H9 (cell line): ENCODE measurements around the gene PNLIP. TPM values are rescaled to one million over a fixed set of nuclear protein-coding genes. Genes with fewer than 3 reads are reported as not detected.

Source experiments
- DNase-seq: peaks from one replicate; pipeline ENCODE4 v3.0.0-alpha.2; 2017
- H2AFZ ChIP-seq: one replicate; pipeline ENCODE4 v1.6.1; 2013; ENCODE audit warnings: mild to moderate bottlenecking, low read length, control low read depth, moderate library complexity
- H2AK5ac ChIP-seq: 2 replicates; pipeline ENCODE4 v1.6.1; 2013; ENCODE audit warnings: low read length, control low read depth, mixed read lengths; ENCODE audit not compliant: insufficient read length
- H2BK120ac ChIP-seq: one replicate; pipeline ENCODE4 v1.6.1; 2013; ENCODE audit warnings: low read depth, mild to moderate bottlenecking, low read length, control low read depth, inconsistent platforms; ENCODE audit not compliant: poor library complexity, severe bottlenecking
- H2BK12ac ChIP-seq: 2 replicates; pipeline ENCODE4 v1.6.1; 2013; ENCODE audit warnings: low read length, control low read depth, mixed read lengths, low read depth; ENCODE audit not compliant: insufficient read length
- H2BK15ac ChIP-seq: 2 replicates; pipeline ENCODE4 v1.6.1; 2013; ENCODE audit warnings: low read depth, low read length, control low read depth
- H2BK20ac ChIP-seq: one replicate; pipeline ENCODE4 v1.6.1; 2013; ENCODE audit warnings: low read depth, mild to moderate bottlenecking, low read length, control low read depth, inconsistent platforms; ENCODE audit not compliant: poor library complexity, severe bottlenecking
- H2BK5ac ChIP-seq: 2 replicates; pipeline ENCODE4 v1.6.1; 2013; ENCODE audit warnings: low read length, control low read depth, mixed read lengths; ENCODE audit not compliant: insufficient read length
- H3K14ac ChIP-seq: 2 replicates; pipeline ENCODE4 v1.6.1; 2013; ENCODE audit warnings: low read length, control low read depth; ENCODE audit not compliant: insufficient read depth
- H3K18ac ChIP-seq: 2 replicates; pipeline ENCODE4 v1.6.1; 2013; ENCODE audit warnings: low read depth, mild to moderate bottlenecking, mixed read lengths, low read length, control low read depth; ENCODE audit not compliant: insufficient read length
- H3K23ac ChIP-seq: 2 replicates; pipeline ENCODE4 v1.6.1; 2013; ENCODE audit warnings: low read length, control low read depth, mixed read lengths, low read depth; ENCODE audit not compliant: insufficient read length
- H3K23me2 ChIP-seq: 2 replicates; pipeline ENCODE4 v1.6.1; 2013; ENCODE audit warnings: low read depth, mild to moderate bottlenecking, mixed read lengths, low read length, control low read depth; ENCODE audit not compliant: insufficient read length, poor library complexity, severe bottlenecking
- H3K27ac ChIP-seq: 2 replicates; pipeline ENCODE4 v1.5.1; 2013; ENCODE audit warnings: low read length, control low read depth, mixed read lengths, low read depth; ENCODE audit not compliant: insufficient read length
- H3K27me3 ChIP-seq: 2 replicates; pipeline ENCODE4 v1.6.1; 2013; ENCODE audit warnings: low read length, control low read depth, inconsistent platforms; ENCODE audit not compliant: insufficient read depth
- H3K4ac ChIP-seq: 2 replicates; pipeline ENCODE4 v1.6.1; 2013; ENCODE audit warnings: low read depth, mild to moderate bottlenecking, control low read depth, inconsistent platforms, low read length, moderate library complexity
- H3K4me1 ChIP-seq: 2 replicates; pipeline ENCODE4 v1.6.1; 2013; ENCODE audit warnings: low read length, control low read depth, inconsistent platforms; ENCODE audit not compliant: insufficient read depth
- H3K4me2 ChIP-seq: 2 replicates; pipeline ENCODE4 v1.6.1; 2013; ENCODE audit warnings: low read length, control low read depth, mixed read lengths; ENCODE audit not compliant: insufficient read length, insufficient read depth
- H3K56ac ChIP-seq: 2 replicates; pipeline ENCODE4 v1.6.1; 2013; ENCODE audit warnings: low read depth, mild to moderate bottlenecking, mixed read lengths, low read length, control low read depth; ENCODE audit not compliant: insufficient read length
- H3K79me1 ChIP-seq: 2 replicates; pipeline ENCODE4 v1.6.1; 2013; ENCODE audit warnings: low read depth, mild to moderate bottlenecking, moderate library complexity, low read length, control low read depth, inconsistent platforms; ENCODE audit not compliant: insufficient read depth, poor library complexity, severe bottlenecking
- H3K79me2 ChIP-seq: 2 replicates; pipeline ENCODE4 v1.6.1; 2013; ENCODE audit warnings: low read length, control low read depth, inconsistent platforms; ENCODE audit not compliant: insufficient read depth
- H3K9ac ChIP-seq: 2 replicates; pipeline ENCODE4 v1.6.1; 2013; ENCODE audit warnings: low read length, control low read depth, mixed read lengths; ENCODE audit not compliant: insufficient read length; ENCODE audit errors: extremely low read depth
- H3K9me3 ChIP-seq: one replicate; pipeline ENCODE4 v1.6.1; 2013; ENCODE audit warnings: low read depth, low read length, inconsistent platforms; ENCODE audit not compliant: control insufficient read depth
- H3T11ph ChIP-seq: one replicate; pipeline ENCODE4 v1.6.1; 2013; ENCODE audit warnings: mild to moderate bottlenecking, low read length, control low read depth, inconsistent platforms
- H4K20me1 ChIP-seq: one replicate; pipeline ENCODE4 v1.6.1; 2013; ENCODE audit not compliant: control insufficient read depth, insufficient read length, insufficient read depth
- H4K5ac ChIP-seq: 2 replicates; pipeline ENCODE4 v1.6.1; 2013; ENCODE audit warnings: low read depth, mild to moderate bottlenecking, mixed read lengths, low read length, control low read depth; ENCODE audit not compliant: insufficient read length
- H4K8ac ChIP-seq: replicated peaks from 2 replicates; pipeline ENCODE4 v1.6.1; 2013; ENCODE audit warnings: low read length, control low read depth, mixed read lengths, low read depth; ENCODE audit not compliant: insufficient read length
- H4K91ac ChIP-seq: 2 replicates; pipeline ENCODE4 v1.6.1; 2013; ENCODE audit warnings: low read depth, mild to moderate bottlenecking, moderate library complexity, mixed read lengths, low read length, control low read depth; ENCODE audit not compliant: insufficient read length
- H3K27ac Mint-ChIP-seq, 3 experiments: 2 replicates in 2 of 3; 3 replicates in 1 of 3; pipeline ENCODE4 v1.8.0; 2020 to 2021; ENCODE audit warnings: mixed read lengths in 3 of 3, mild to moderate bottlenecking in 1 of 3, moderate library complexity in 1 of 3
- H3K27me3 Mint-ChIP-seq: 2 replicates; pipeline ENCODE4 v1.8.0; 2021; ENCODE audit warnings: low read depth, mild to moderate bottlenecking, moderate library complexity, mixed read lengths
- H3K36me3 Mint-ChIP-seq, 3 experiments: 2 replicates in 2 of 3; 3 replicates in 1 of 3; pipeline ENCODE4 v1.8.0; 2020 to 2021; ENCODE audit warnings: low read depth in 3 of 3, mixed read lengths in 3 of 3; ENCODE audit not compliant: insufficient read depth in 1 of 3
- H3K4me1 Mint-ChIP-seq, 2 experiments: 2 replicates each; pipeline ENCODE4 v1.8.0; 2020; ENCODE audit warnings: mixed read lengths in 2 of 2
- H3K4me3 Mint-ChIP-seq, 2 experiments: 2 replicates in 1 of 2; 3 replicates in 1 of 2; pipeline ENCODE4 v1.8.0; 2020 to 2021; ENCODE audit warnings: mild to moderate bottlenecking in 2 of 2, mixed read lengths in 2 of 2, moderate library complexity in 1 of 2
- H3K9me3 Mint-ChIP-seq, 2 experiments: 2 replicates in 1 of 2; 3 replicates in 1 of 2; pipeline ENCODE4 v1.8.0; 2020; ENCODE audit warnings: mild to moderate bottlenecking in 2 of 2, mixed read lengths in 2 of 2, moderate library complexity in 1 of 2
- WGBS: extraction: QIAGEN DNeasy Blood & Tissue Kit; methylation state at CpG from one replicate; pipeline ENCODE4 v1.1.7; 2013; ENCODE audit warnings: missing lambda C conversion rate, low lambda C conversion rate, mixed read lengths; ENCODE audit not compliant: insufficient read length; ENCODE audit errors: extremely low coverage; 5-methylcytosine and 5-hydroxymethylcytosine counted together
- total RNA-seq: library from RNA; stranded (reverse); gene quantifications from 2 replicates; pipeline ENCODE4 v1.2.1, GENCODE V29; 2021
- TF ChIP-seq, protein P1 (sequence below): fragments of 200-600 bp; sonication (generic); conservative IDR thresholded peaks from 3 replicates; pipeline ENCODE4 v1.8.0; 2021; ENCODE audit warnings: antibody characterized with exemption, mild to moderate bottlenecking

Gene PNLIP
- total RNA-seq, 1 experiment from 2014 or later = not detected

DNA sequence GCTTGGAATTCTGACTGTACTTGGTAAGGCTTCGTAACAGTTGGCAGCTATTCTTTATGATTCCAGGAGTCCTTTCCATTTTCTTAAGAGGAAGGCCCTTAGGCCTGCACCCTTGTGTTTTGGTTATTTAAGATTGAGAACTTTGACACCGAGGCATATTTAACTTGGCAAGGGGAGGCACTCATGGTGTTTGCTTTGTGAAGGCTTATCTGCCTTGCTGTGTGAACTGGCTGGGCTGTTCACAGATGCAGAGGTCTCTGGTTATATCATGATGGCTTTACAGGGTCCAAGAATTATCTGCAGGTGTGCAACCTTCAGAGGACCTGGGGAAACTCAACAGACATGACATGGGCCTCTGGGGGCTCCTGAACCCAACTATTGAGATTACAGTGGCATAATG, 44.2 kb downstream of the PNLIP start:
- Histone ChIP-seq H2AFZ (no peak overlapping the region), H3K4ac (no peak overlapping the region), H3K23ac (no peak overlapping the region), H3K4me1 (no peaks in the 10 kb centered on the region), H2BK15ac (no peak overlapping the region), H3K27ac (no peak overlapping the region), H2BK120ac (no peak overlapping the region), H3K56ac (no peak overlapping the region), H4K8ac (no peak overlapping the region), H2BK5ac (no peak overlapping the region), H4K20me1 (no peaks in the 10 kb centered on the region), H3K23me2 (no peaks in the 10 kb centered on the region), H3K4me2 (no peak overlapping the region), H4K91ac (no peak overlapping the region), H3K18ac (no peak overlapping the region), H3K27me3 (no peaks in the 10 kb centered on the region), H4K5ac (no peak overlapping the region), H3K9ac (no peak overlapping the region), H2BK20ac (no peak overlapping the region), H2AK5ac (no peak overlapping the region), H3K9me3 (no peaks in the 10 kb centered on the region), H3K79me2 (no peaks in the 10 kb centered on the region), H3K14ac (no peak overlapping the region), H3K79me1 (no peaks in the 10 kb centered on the region), H2BK12ac (no peak overlapping the region), H3T11ph (no peak overlapping the region)
- H3K27ac Mint-ChIP-seq = no peak overlapping the region
- no peak for DNase-seq
- no CpG with 5 or more reads among the region's 2 CpGs for WGBS
- H3K36me3 Mint-ChIP-seq = no peaks in the 10 kb centered on the region
- H3K9me3 Mint-ChIP-seq = no peaks in the 10 kb centered on the region; a peak in 1 of 5 replicates
- TF ChIP-seq, protein P1, sequence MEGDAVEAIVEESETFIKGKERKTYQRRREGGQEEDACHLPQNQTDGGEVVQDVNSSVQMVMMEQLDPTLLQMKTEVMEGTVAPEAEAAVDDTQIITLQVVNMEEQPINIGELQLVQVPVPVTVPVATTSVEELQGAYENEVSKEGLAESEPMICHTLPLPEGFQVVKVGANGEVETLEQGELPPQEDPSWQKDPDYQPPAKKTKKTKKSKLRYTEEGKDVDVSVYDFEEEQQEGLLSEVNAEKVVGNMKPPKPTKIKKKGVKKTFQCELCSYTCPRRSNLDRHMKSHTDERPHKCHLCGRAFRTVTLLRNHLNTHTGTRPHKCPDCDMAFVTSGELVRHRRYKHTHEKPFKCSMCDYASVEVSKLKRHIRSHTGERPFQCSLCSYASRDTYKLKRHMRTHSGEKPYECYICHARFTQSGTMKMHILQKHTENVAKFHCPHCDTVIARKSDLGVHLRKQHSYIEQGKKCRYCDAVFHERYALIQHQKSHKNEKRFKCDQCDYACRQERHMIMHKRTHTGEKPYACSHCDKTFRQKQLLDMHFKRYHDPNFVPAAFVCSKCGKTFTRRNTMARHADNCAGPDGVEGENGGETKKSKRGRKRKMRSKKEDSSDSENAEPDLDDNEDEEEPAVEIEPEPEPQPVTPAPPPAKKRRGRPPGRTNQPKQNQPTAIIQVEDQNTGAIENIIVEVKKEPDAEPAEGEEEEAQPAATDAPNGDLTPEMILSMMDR = no peak
- H3K4me3 Mint-ChIP-seq = no peak overlapping the region
- no peaks in the 10 kb centered on the region; the same call in none of the 2 replicates for H3K27me3 Mint-ChIP-seq
- no peaks in the 10 kb centered on the region for H3K4me1 Mint-ChIP-seq
